Smooth muscle cell of trachea (primary cell): ENCODE results near the gene ANO1. TPM values are rescaled to one million over a fixed set of nuclear protein-coding genes. Genes with fewer than 3 reads are reported as not detected.

Source experiments
- total RNA-seq: library from RNA; depleted of rRNA; stranded (reverse); fragments of >200 nt; gene quantifications from 2 replicates; pipeline ENCODE4 v1.2.1, GENCODE V29; 2014

Gene ANO1
- total RNA-seq, result 0.83 TPM in 1 of 2 replicates, not detected in the other

DNA sequence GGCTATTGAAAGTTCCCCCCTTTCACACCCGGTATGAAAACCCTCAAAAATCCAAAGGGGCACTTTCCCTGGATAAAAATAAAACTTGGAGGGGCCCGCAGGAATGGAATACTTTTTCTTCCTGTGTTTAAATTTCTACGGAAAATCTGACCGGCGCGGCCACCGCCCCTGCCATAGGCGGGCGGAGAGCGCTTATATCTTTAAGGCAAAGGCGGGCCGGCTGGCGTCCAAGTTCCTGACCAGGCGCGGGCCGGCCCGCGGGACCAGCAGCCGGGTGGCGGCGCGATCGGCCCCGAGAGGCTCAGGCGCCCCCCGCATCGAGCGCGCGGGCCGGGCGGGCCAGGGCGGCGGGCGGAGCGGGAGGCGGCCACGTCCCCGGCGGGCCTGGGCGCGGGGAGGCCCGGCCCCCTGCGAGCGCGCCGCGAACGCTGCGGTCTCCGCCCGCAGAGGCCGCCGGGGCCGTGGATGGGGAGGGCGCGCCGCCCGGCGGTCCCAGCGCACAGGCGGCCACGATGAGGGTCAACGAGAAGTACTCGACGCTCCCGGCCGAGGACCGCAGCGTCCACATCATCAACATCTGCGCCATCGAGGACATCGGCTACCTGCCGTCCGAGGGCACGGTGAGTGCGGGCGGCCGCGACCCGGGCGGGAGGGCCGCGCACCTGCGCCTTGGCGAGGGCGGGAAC, at the start of gene ANO1:
Gene ANO1 (plus strand): TSS at position 223 of the 686 bp plus-strand sequence. CDS start 290 bp downstream, at position 513.

DNA sequence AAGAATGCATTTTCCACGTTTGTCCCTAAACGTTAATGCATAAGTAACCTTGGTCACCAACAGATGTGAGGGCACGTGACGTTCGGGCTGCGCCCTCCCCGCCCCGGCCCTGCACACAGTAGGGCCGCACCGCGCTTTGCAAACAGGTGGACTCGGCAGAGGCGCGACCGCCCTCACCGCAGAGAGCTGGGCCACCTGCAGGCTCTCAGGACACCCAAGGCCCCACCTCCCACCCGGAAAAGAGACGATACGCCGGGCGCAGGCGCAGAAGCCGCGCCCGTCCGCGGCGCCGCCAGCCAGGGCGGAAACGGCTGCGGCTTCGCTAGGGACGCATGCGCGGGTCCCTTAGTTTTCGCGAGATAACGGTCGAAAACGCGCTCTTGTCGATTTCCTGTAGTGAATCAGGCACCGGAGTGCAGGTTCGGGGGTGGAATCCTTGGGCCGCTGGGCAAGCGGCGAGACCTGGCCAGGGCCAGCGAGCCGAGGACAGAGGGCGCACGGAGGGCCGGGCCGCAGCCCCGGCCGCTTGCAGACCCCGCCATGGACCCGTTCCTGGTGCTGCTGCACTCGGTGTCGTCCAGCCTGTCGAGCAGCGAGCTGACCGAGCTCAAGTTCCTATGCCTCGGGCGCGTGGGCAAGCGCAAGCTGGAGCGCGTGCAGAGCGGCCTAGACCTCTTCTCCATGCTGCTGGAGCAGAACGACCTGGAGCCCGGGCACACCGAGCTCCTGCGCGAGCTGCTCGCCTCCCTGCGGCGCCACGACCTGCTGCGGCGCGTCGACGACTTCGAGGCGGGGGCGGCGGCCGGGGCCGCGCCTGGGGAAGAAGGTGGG, 125.0 kb downstream of the ANO1 start, which contains the start of gene FADD:
Gene FADD (plus strand): TSS at position 377 of the 831 bp plus-strand sequence. CDS start 164 bp downstream, at position 541.

Other genes with a start within 250 kb of the ANO1 start
- gene FADD, start 125.0 kb downstream of the ANO1 start, total RNA-seq, result 43.6 and 48.8 TPM in 2 replicates
- 30.5 and 39.2 TPM in 2 replicates for gene PPFIA1, start 192.4 kb downstream of the ANO1 start, total RNA-seq